Measurements from ENCODE around the gene TECPR1. TPM values are rescaled to one million over a fixed set of nuclear protein-coding genes. Genes with fewer than 3 reads are reported as not detected.
A peak's percentile ranks its signal among the peaks of the same experiment; 100 is the strongest.

The TECPR1 gene
- total and polyA plus RNA-seq, 3 donors from 2014 or later, result 13.5 to 24.6 (median 18.5) TPM

DNA sequence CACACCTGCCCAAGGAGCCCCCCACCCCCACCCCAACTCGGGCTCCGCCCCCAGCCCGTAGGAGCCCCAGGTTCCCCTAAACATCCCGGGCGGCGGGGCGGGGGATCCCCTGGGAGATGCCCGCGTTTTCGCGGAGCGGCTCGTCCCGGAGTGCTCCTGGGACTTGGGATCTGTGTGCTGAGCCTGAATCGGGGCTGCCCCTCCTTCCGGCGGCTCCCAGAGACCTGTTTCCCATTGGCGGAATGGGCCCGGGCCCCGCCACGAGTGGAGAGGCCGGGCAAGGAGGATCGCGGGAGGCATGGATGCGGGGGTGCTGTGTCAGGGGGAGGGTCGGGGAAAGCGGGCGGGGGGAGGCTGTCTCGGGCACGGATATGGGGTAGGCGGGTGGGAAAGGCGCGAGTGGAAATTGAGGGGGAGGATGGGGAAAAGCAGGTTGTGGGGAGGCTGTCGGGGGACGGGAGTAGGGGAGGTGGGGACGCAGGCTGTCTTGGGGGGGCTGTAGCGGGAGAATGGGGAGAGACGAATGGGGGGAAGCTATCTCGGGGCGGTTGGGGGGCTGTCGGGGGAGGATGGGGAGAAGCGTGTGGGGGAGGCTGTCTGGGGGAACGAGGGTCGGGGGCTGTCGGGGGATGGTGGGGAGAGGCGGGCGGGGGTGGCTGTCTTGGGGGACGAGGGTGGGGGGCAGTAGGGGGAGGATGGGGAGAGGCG, 41.4 kb downstream of the TECPR1 start:
- DNase-seq, result no peak
- WGBS, 2 donors, result 4% methylated on average over 28 of the region's 49 CpGs; no CpG with 5 or more reads in 1 of the 2 donors
- TF ChIP-seq, protein P1, sequence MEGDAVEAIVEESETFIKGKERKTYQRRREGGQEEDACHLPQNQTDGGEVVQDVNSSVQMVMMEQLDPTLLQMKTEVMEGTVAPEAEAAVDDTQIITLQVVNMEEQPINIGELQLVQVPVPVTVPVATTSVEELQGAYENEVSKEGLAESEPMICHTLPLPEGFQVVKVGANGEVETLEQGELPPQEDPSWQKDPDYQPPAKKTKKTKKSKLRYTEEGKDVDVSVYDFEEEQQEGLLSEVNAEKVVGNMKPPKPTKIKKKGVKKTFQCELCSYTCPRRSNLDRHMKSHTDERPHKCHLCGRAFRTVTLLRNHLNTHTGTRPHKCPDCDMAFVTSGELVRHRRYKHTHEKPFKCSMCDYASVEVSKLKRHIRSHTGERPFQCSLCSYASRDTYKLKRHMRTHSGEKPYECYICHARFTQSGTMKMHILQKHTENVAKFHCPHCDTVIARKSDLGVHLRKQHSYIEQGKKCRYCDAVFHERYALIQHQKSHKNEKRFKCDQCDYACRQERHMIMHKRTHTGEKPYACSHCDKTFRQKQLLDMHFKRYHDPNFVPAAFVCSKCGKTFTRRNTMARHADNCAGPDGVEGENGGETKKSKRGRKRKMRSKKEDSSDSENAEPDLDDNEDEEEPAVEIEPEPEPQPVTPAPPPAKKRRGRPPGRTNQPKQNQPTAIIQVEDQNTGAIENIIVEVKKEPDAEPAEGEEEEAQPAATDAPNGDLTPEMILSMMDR (IDR thresholded peaks at IDR 0.05), result no peak
- no peak for TF ChIP-seq POLR2A (IDR thresholded peaks at IDR 0.05)

DNA sequence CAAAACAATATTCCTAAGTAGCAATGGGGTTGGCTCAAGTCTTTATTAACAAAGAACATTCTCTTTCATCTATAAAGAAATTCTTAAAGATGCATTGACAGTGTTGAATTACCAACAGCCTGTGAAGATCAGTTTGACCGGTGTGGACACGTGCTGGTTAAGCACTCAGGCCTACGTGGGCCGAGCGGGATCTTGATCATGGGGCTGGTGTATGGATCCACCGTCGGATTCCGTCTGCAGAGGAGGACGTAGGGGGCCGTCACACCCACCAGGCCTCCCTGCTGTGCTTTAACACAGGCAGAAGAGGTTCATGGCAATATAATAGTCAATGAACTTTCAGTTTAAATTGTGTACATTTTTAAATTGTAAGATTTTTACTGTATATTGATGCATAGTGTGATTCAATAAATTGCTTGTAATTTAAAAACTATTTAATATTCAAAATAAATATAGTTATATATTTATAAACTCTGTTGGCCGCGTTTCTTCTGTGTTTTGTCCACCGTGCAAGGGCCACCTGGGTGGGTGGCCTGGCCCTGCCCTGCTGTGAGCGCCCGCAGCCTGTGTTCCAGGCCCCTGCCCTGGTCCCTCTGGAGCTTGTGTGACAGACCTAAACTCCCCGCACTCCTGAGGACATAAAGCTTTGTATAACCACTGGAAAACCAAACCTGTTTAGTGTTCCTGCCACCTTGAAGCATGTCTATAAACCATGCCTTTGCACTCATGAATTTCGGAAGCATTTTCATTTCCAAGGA, 42.7 kb downstream of the TECPR1 start:
- no peaks in the 10 kb centered on the region for H3K36me3 ChIP-seq (ENCODE audit: low read depth, missing control alignments)
- WGBS, 2 donors, result 88 to 89% methylated on average over 17 of the region's 17 CpGs
- H3K27ac ChIP-seq, result no peak overlapping the region
- intact Hi-C loops (cut with DNase I; ENCODE audit: low total_unique reads), result no loop called here
- no peak for DNase-seq
- H3K4me1 ChIP-seq, result no peaks in the 10 kb centered on the region
- H3K4me3 ChIP-seq, result no peak overlapping the region
- H3K9me3 ChIP-seq, result no peaks in the 10 kb centered on the region
- TF ChIP-seq, protein P1 (IDR thresholded peaks at IDR 0.05), result no peak
- no peak for TF ChIP-seq POLR2A (IDR thresholded peaks at IDR 0.05)
- H3K27me3 ChIP-seq, result no peaks in the 10 kb centered on the region

More for the DNA sequence above, 41.4 kb downstream of the TECPR1 start:
- Histone ChIP-seq H3K27me3 (no peaks in the 10 kb centered on the region), H3K27ac (no peak overlapping the region), H3K4me3 (peak overlapping the region; percentile 19 to 27), H3K4me1 (no peaks in the 10 kb centered on the region), H3K9me3 (no peaks in the 10 kb centered on the region), H3K36me3 (ENCODE audit: low read depth, missing control alignments) (no peaks in the 10 kb centered on the region)
- intact Hi-C loops (cut with DNase I; ENCODE audit: low total_unique reads), result no loop called here

DNA sequence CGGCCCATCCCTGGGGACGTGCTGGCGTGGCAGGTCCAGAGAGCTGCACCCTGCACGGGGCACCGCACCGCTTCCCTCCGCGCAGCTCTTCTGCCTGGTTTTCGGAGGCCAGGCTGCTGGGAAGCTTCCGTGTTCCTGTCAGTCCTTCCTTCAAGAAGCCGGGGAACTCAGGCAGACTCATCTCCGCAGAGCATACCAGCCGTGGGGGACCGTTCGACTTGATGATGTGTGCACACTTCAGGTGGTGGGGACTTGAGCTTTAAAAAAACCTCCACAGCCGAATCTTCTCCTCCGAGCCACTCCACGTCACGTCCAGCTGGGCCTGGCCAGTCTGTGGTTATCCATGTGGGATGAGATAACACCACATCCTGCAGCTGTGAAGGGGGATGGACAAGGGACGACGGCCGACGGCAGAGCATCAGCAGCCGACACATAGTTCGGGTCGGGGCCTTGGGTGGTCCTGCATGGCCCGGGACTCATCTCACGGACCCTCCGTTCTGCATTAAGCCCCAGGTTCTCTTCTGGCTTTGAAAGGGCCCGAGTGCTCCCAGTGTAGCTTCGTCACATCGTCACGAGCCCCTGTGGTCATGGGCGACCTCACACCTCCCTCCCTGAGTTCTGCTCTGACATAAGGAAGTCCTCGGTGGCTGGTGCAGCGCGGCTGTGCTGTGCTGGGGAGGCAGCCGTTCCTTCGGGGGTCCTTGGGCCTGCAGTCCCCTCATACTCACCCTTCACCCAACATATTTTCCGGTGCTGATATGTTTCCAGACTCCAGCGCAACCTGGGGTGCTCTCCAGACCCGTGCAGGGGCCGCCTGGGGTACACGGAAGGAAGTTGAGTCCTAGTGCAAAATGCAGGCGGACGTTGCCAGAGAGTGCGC, 45.3 kb downstream of the TECPR1 start:
- Histone ChIP-seq H3K27ac (no peak overlapping the region), H3K4me3 (no peak overlapping the region), H3K9me3 (no peaks in the 10 kb centered on the region), H3K27me3 (no peaks in the 10 kb centered on the region), H3K4me1 (no peaks in the 10 kb centered on the region), H3K36me3 (ENCODE audit: low read depth, missing control alignments) (no peaks in the 10 kb centered on the region)
- 90 to 91% methylated on average over 41 to 47 of the region's 47 CpGs for WGBS, 2 donors
- intact Hi-C loops (cut with DNase I; ENCODE audit: low total_unique reads), result no loop called here
- peak; percentile 12 for DNase-seq
- no peak for TF ChIP-seq POLR2A (IDR thresholded peaks at IDR 0.05)
- TF ChIP-seq, protein P1 (IDR thresholded peaks at IDR 0.05), result no peak

DNA sequence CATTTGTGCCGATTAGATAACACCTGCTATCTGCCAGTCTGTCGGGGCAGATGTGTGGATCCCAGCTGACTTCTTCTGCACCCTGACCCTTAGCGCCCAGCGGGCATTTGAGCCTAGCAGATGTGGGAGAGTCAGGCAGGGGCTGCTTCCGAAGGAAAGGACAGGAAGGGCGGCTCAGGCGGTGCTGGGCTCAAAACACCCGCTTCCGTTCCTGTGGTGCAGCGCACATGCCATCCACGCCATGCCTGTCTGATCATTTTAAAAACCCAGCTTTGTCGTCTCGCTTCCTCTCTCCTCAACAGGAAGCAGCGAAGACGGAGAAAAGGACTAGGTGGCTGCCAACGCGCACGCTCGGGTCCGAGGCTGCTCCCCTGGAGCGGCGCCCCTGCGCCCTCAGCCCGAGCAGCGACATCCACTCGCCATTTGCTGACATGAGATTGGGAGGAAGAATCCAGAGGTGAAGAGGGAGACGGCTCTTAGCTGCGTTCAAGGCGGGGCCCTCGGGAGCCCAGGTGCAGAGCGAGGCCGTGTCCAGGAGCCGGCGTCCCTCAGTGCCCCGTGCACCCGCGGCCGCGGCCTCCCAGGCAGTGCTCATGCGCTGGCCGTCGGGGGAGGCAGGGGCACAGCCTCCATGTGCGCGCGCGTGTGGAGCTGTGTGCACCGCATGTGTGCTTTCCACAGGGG, 46.7 kb downstream of the TECPR1 start:
- no peaks in the 10 kb centered on the region for H3K36me3 ChIP-seq (ENCODE audit: low read depth, missing control alignments)
- WGBS, 2 donors, result 56 to 80% methylated on average over 34 to 47 of the region's 47 CpGs

More for the DNA sequence above, 46.7 kb downstream of the TECPR1 start:
- H3K27me3 ChIP-seq, result no peaks in the 10 kb centered on the region
- H3K27ac ChIP-seq, result no peak overlapping the region
- no peaks in the 10 kb centered on the region for H3K4me1 ChIP-seq
- DNase-seq, result no peak
- no peak overlapping the region for H3K4me3 ChIP-seq
- intact Hi-C loops (cut with DNase I; ENCODE audit: low total_unique reads), result no loop called here
- no peaks in the 10 kb centered on the region for H3K9me3 ChIP-seq
- TF ChIP-seq POLR2A (IDR thresholded peaks at IDR 0.05), result no peak
- TF ChIP-seq, protein P1 (IDR thresholded peaks at IDR 0.05), result no peak

Measured in testis (tissue), 3 donors.